Measurements from ENCODE around the gene CORO1C. TPM values are rescaled to one million over a fixed set of nuclear protein-coding genes. Genes with fewer than 3 reads are reported as not detected.

CORO1C gene
- total RNA-seq, 1 experiment from 2014 or later, result 195 TPM

GRCh38 chr12:108615918-108616317 lies 115.4 kb downstream of the CORO1C start:
- intact Hi-C loops (cut with micrococcal nuclease; ENCODE audit: unreplicated experiment), result no loop called here
- no peaks in the 10 kb centered on the region; the same call in 1 of the 2 replicates for H3K4me1 ChIP-seq
- H3K36me3 ChIP-seq (ENCODE audit: control insufficient read depth, insufficient read depth, low read length), result no peaks in the 10 kb centered on the region
- POLR2A ChIA-PET, result no interaction called here
- no peaks in the 10 kb centered on the region for H3K9me3 ChIP-seq
- Mint-ChIP-seq H3K9me3 (ENCODE audit: unreplicated experiment) (no peaks in the 10 kb centered on the region), H3K27me3 (ENCODE audit: insufficient read depth, unreplicated experiment) (peaks cover 7% of the 10 kb centered on the region), H3K27ac (ENCODE audit: unreplicated experiment) (no peak overlapping the region), H3K4me1 (ENCODE audit: low read depth, unreplicated experiment) (peaks cover 9% of the 10 kb centered on the region), H3K4me3 (ENCODE audit: unreplicated experiment) (no peak overlapping the region), H3K36me3 (ENCODE audit: insufficient read depth, unreplicated experiment) (no peaks in the 10 kb centered on the region)
- H3K4me3 ChIP-seq (ENCODE audit: low read depth, low read length), result no peak overlapping the region
- TF ChIP-seq CTCF (IDR thresholded peaks at IDR 0.05; ENCODE audit: insufficient read depth in 1 of 2, low read depth in 1 of 2, low read length in 1 of 2, severe bottlenecking in 1 of 2, unreplicated experiment in 1 of 2), result no peak
- CTCF ChIA-PET, result interaction anchor here (0.6 kb wide), 1 partner anchor 1157 kb away, joined by 3 read pairs; no protein-coding TSS in a partner anchor
- DNase-seq, result no peak
- no peaks in the 10 kb centered on the region for H3K27me3 ChIP-seq (replicated peaks; ENCODE audit: control insufficient read depth, insufficient read depth, low read length)
- BruUV-seq (replicated peaks), result no TSS peak

GRCh38 chr12:108614639-108615038 lies 116.7 kb downstream of the CORO1C start:
- no peak for TF ChIP-seq CTCF (IDR thresholded peaks at IDR 0.05; ENCODE audit: insufficient read depth in 1 of 2, low read depth in 1 of 2, low read length in 1 of 2, severe bottlenecking in 1 of 2, unreplicated experiment in 1 of 2)
- BruUV-seq (replicated peaks), result no TSS peak
- Histone ChIP-seq H3K9me3 (no peaks in the 10 kb centered on the region), H3K4me1 (no peaks in the 10 kb centered on the region), H3K27me3 (replicated peaks; ENCODE audit: control insufficient read depth, insufficient read depth, low read length) (no peaks in the 10 kb centered on the region), H3K36me3 (ENCODE audit: control insufficient read depth, insufficient read depth, low read length) (no peaks in the 10 kb centered on the region), H3K4me3 (ENCODE audit: low read depth, low read length) (no peak overlapping the region)
- Mint-ChIP-seq H3K9me3 (ENCODE audit: unreplicated experiment) (no peaks in the 10 kb centered on the region), H3K36me3 (ENCODE audit: insufficient read depth, unreplicated experiment) (no peaks in the 10 kb centered on the region), H3K27me3 (ENCODE audit: insufficient read depth, unreplicated experiment) (peaks cover 7% of the 10 kb centered on the region), H3K4me1 (ENCODE audit: low read depth, unreplicated experiment) (peaks cover 3% of the 10 kb centered on the region), H3K4me3 (ENCODE audit: unreplicated experiment) (no peak overlapping the region), H3K27ac (ENCODE audit: unreplicated experiment) (no peak overlapping the region)
- POLR2A ChIA-PET, result no interaction called here
- no peak for DNase-seq
- intact Hi-C loops (cut with micrococcal nuclease; ENCODE audit: unreplicated experiment), result no loop called here
- CTCF ChIA-PET, result no interaction called here

- POLR2A ChIA-PET, result no interaction called here
- no peak for TF ChIP-seq CTCF (IDR thresholded peaks at IDR 0.05; ENCODE audit: insufficient read depth in 1 of 2, low read depth in 1 of 2, low read length in 1 of 2, severe bottlenecking in 1 of 2, unreplicated experiment in 1 of 2)
Observed at GRCh38 chr12:108614041-108614440, 117.3 kb downstream of the CORO1C start.

More at GRCh38 chr12:108614041-108614440, 117.3 kb downstream of the CORO1C start:
- no peaks in the 10 kb centered on the region for H3K36me3 Mint-ChIP-seq (ENCODE audit: insufficient read depth, unreplicated experiment)
- no TSS peak for BruUV-seq (replicated peaks)
- CTCF ChIA-PET, result no interaction called here
- Histone ChIP-seq H3K36me3 (ENCODE audit: control insufficient read depth, insufficient read depth, low read length) (no peaks in the 10 kb centered on the region), H3K4me1 (no peaks in the 10 kb centered on the region), H3K27me3 (replicated peaks; ENCODE audit: control insufficient read depth, insufficient read depth, low read length) (no peaks in the 10 kb centered on the region), H3K9me3 (no peaks in the 10 kb centered on the region), H3K4me3 (ENCODE audit: low read depth, low read length) (no peak overlapping the region)
- no peaks in the 10 kb centered on the region for H3K4me1 Mint-ChIP-seq (ENCODE audit: low read depth, unreplicated experiment)
- intact Hi-C loops (cut with micrococcal nuclease; ENCODE audit: unreplicated experiment), result no loop called here
- peaks cover 7% of the 10 kb centered on the region for H3K27me3 Mint-ChIP-seq (ENCODE audit: insufficient read depth, unreplicated experiment)
- H3K27ac Mint-ChIP-seq (ENCODE audit: unreplicated experiment), result no peak overlapping the region
- no peaks in the 10 kb centered on the region for H3K9me3 Mint-ChIP-seq (ENCODE audit: unreplicated experiment)
- no peak for DNase-seq
- H3K4me3 Mint-ChIP-seq (ENCODE audit: unreplicated experiment), result no peak overlapping the region

All from Caco-2 (cell line).